Measurements from ENCODE around the gene FBL. TPM values are rescaled to one million over a fixed set of nuclear protein-coding genes. Genes with fewer than 3 reads are reported as not detected.
A peak's percentile ranks its signal among the peaks of the same experiment; 100 is the strongest.

FBL gene
- total RNA-seq, 2 donors from 2014 or later: 139 to 224 TPM

DNA sequence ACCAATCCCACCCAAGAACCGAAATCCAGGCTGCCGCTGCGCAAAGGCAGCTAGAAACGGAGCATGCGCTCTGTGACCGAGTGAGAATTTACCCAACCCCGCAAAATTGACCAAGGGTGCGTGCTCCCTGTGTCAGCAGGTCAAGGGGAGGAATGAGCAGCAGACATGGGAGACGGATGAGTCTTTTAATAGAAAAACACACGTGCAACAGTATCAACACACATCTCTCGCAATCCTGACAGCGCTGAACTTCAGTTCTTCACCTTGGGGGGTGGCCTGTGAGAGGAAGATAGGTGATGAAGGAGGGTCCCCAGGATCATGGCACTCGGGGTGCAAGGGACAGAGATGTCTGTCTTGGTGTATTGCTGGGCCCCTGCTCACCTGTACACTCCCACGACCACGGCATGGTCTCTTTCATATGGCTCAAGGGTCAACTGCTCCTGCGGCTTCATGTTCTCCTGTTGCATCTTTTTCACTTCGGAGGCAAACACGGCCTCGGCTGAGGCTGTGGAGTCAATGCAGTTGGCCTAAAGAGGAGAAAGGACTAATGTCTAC, 11.8 kb downstream of the FBL start:
- Histone ChIP-seq H3K27ac (peak overlapping the region; percentile 92 to 96), H3K9me3 (no peaks in the 10 kb centered on the region), H3K36me3 (peaks cover 5 to 17% of the 10 kb centered on the region in 2 donors), H3K4me1 (replicated peaks) (peaks cover 8% of the 10 kb centered on the region), H3K27me3 (replicated peaks; ENCODE audit: insufficient read depth) (no peaks in the 10 kb centered on the region), H3K4me3 (peak overlapping the region; percentile 80 to 84)
- no peak for TF ChIP-seq POLR2A (IDR thresholded peaks at IDR 0.05)
- TF ChIP-seq, protein P1, sequence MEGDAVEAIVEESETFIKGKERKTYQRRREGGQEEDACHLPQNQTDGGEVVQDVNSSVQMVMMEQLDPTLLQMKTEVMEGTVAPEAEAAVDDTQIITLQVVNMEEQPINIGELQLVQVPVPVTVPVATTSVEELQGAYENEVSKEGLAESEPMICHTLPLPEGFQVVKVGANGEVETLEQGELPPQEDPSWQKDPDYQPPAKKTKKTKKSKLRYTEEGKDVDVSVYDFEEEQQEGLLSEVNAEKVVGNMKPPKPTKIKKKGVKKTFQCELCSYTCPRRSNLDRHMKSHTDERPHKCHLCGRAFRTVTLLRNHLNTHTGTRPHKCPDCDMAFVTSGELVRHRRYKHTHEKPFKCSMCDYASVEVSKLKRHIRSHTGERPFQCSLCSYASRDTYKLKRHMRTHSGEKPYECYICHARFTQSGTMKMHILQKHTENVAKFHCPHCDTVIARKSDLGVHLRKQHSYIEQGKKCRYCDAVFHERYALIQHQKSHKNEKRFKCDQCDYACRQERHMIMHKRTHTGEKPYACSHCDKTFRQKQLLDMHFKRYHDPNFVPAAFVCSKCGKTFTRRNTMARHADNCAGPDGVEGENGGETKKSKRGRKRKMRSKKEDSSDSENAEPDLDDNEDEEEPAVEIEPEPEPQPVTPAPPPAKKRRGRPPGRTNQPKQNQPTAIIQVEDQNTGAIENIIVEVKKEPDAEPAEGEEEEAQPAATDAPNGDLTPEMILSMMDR (IDR thresholded peaks at IDR 0.05): peak in 1 of 4 experiments; percentile 4
- no peak for DNase-seq (ENCODE audit: low spot score)
- WGBS: 44% methylated on average over 19 of the region's 19 CpGs
- intact Hi-C loops (cut with DNase I): no loop called here

DNA sequence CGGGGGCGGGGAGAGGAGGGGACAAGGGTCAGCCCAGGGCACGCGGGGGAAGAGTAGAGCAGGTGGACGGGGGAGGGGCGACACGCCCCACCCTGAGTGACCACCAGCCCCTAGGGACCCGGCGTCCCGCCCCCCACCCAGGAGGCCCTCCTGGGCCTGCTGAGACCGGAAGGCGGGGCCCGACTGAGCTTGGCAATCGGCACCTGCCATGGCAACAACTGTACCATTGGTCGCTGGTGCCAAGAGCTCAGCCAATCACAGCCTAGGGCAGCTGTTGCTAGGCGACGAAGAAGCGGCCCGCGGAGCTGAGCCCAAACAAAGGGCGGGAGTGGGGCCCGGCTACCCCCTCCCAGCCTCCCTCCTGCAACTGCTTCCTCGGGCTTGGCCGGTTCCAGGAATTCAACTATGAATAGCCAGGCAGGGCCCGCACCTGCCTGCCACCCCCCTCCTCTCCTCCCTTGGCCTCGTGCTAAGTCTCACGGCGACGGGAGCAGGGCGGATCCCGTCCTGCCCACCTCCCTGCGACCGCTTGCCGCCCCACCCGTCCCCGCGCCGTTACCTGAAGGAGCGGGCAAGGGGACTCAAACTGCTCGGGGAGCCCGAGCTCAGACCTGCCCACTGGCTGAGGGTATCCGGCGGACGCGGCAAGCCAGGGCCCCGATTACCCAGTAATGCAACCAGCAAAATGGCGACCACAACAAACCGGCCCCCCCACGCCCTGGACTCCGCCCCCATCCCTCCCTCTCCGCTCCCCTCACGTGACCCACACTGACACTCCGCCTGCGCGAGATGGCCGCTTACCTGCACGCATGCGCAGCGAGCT, 12.5 kb downstream of the FBL start, which contains the start of gene DYRK1B:
TSS of gene DYRK1B (minus strand) at position 699 of the 823 bp plus-strand sequence. CDS start 2,295 bp downstream, outside the sequence.
- Histone ChIP-seq H3K36me3 (peaks cover 5 to 19% of the 10 kb centered on the region in 2 donors), H3K4me3 (peak within 1 kb of the TSS; percentile 80 to 84), H3K4me1 (replicated peaks) (peaks cover 8% of the 10 kb centered on the region), H3K27ac (peak within 1 kb of the TSS; percentile 92 to 96), H3K9me3 (no peaks in the 10 kb centered on the region), H3K27me3 (replicated peaks; ENCODE audit: insufficient read depth) (no peaks in the 10 kb centered on the region)
- intact Hi-C loops (cut with DNase I): no loop called here
- DNase-seq (ENCODE audit: low spot score): peak; percentile 98
- peak; percentile 97 for TF ChIP-seq POLR2AphosphoS5 (IDR thresholded peaks at IDR 0.05)
- no peak for TF ChIP-seq POLR2A (IDR thresholded peaks at IDR 0.05)
- TF ChIP-seq, protein P1 (IDR thresholded peaks at IDR 0.05): peak in 1 of 4 experiments; percentile 5
- WGBS: 0% methylated on average over 43 of the region's 59 CpGs

DNA sequence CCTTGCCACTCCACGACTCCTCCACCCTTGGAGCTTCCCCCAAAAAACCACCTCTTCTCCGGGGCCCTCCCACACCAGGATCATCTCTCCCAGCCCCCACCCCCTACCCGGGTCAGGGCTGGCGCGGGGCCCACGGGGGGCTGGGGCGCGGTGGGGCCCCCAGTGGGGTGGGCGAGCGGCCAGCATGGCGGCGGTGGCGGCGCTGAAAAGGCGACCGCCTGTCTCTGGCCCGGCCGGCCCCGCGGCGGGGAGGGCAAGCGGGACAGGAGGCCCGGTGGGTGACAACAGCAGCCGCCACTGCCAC, 13.1 kb downstream of the FBL start:
- intact Hi-C loops (cut with DNase I): no loop called here
- WGBS: 0% methylated on average over 20 of the region's 24 CpGs
- H3K36me3 ChIP-seq: peaks cover 5 to 19% of the 10 kb centered on the region in 2 donors

DNA sequence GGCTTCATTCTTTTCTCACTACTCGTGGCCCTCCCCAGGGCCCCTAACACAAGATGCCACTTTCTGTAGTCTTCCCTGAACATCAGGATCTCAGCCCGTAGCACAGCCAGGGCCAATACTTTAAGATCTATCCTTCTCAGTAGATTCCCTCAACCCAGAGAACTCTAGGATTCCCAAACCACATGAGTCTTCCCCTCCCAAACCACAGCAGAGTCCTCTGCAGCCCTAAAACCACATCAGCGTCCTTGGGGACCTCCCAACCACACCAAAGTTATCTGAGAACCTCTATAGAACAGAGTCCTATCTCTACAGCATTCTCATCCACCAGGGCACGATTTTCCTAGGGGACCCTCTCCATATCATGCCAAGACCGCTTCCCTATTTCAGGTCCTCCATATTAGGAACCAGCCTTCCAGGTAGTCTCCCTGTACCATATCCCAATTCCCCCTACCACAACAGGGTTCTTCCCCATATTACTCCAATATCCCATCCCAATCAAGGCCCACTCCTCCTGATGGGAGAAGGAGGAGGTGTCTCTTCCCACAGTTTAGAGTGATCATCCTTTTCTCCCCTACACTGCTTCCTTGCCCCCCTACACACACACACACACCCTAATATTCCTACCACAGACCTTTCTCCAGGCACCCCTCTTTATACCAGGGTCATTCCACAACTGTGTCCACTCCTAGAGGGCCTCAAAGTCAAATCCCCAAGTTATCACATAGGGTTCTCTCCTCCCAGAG, 13.7 kb downstream of the FBL start:
- no peak for DNase-seq (ENCODE audit: low spot score)
- intact Hi-C loops (cut with DNase I): no loop called here
- Histone ChIP-seq H3K36me3 (peaks cover 2 to 19% of the 10 kb centered on the region in 2 donors), H3K4me1 (replicated peaks) (peaks cover 8% of the 10 kb centered on the region), H3K9me3 (no peaks in the 10 kb centered on the region), H3K27ac (peak overlapping the region; percentile 92 to 96), H3K4me3 (peak overlapping the region; percentile 80 to 84), H3K27me3 (replicated peaks; ENCODE audit: insufficient read depth) (no peaks in the 10 kb centered on the region)
- 51% methylated on average over 5 of the region's 5 CpGs for WGBS
- TF ChIP-seq POLR2A (IDR thresholded peaks at IDR 0.05) (no peak), POLR2AphosphoS5 (IDR thresholded peaks at IDR 0.05) (no peak)
- TF ChIP-seq, protein P1 (IDR thresholded peaks at IDR 0.05): no peak

More for the DNA sequence above, 13.1 kb downstream of the FBL start:
- no peak for DNase-seq (ENCODE audit: low spot score)
- Histone ChIP-seq H3K4me3 (peak overlapping the region; percentile 80 to 84), H3K4me1 (replicated peaks) (peaks cover 8% of the 10 kb centered on the region), H3K27ac (peak overlapping the region; percentile 92 to 96), H3K9me3 (no peaks in the 10 kb centered on the region), H3K27me3 (replicated peaks; ENCODE audit: insufficient read depth) (no peaks in the 10 kb centered on the region)
- TF ChIP-seq, protein P1 (IDR thresholded peaks at IDR 0.05): no peak
- TF ChIP-seq POLR2AphosphoS5 (IDR thresholded peaks at IDR 0.05): no peak
- no peak for TF ChIP-seq POLR2A (IDR thresholded peaks at IDR 0.05)

Data from prostate gland (tissue), 2 donors.